GM19438 (cell line): Measurements from ENCODE around the gene SEC11A.
A peak's percentile ranks its signal among the peaks of the same experiment; 100 is the strongest.
"Not testable (repeated sequence)": the region's sequence is repeated elsewhere in the genome, so short reads cannot be mapped to it uniquely, and the experiment has no call there.

ENCODE experiments used
- ATAC-seq: cut with Tn5 transposase; IDR thresholded peaks from one replicate; pipeline ENCODE4 v1.9.1; 2021; ENCODE audit warnings: low read depth; ENCODE audit not compliant: unreplicated experiment

SEC11A gene

GRCh38 chr15:84716036-84716732 is at the start of gene SEC11A:
SEC11A (minus strand) TSS chr15:84716139; CDS start chr15:84716075, 64 bp downstream.
- ATAC-seq, result peak; percentile 91

DNA sequence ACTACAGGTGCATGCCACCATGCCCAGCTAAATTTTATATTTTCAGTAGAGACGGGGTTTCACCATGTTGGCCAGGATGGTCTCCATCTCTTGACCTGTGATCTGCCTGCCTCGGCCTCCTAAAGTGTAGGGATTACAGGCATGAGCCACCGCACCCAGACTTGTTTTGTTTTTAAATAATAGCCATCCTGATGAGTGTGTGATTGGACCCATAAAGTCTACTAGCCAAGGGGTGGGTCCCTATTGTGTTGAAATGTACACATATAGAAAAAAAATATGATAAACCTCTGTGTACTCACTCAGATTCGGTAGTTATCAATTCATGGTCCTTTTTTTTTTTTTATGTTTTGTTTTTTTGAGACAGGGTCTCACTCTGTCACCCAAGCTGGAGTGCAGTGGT is 49.7 kb upstream of the SEC11A start:
- no peak for ATAC-seq

DNA sequence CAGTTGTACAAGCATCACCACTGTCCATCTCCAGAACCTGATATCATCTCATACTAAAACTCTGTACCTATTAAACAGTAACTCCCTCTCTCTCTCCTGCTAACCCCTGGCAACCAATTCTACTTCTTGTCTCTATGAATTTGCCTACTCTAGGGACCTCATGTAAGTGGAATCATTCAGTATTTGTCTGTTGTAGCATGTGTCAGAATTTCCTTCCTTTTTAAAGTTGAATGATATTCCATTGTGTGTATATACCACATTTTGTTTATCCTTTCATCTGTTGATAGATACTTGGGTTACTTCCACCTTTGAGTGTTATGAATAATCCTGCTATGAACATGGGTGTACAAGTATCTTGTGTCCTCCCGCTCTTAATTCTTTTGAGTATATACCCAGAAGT is 49.0 kb upstream of the SEC11A start:
- no peak for ATAC-seq

- no peak for ATAC-seq
Observed at GRCh38 chr15:84764585-84764984, 48.6 kb upstream of the SEC11A start.

DNA sequence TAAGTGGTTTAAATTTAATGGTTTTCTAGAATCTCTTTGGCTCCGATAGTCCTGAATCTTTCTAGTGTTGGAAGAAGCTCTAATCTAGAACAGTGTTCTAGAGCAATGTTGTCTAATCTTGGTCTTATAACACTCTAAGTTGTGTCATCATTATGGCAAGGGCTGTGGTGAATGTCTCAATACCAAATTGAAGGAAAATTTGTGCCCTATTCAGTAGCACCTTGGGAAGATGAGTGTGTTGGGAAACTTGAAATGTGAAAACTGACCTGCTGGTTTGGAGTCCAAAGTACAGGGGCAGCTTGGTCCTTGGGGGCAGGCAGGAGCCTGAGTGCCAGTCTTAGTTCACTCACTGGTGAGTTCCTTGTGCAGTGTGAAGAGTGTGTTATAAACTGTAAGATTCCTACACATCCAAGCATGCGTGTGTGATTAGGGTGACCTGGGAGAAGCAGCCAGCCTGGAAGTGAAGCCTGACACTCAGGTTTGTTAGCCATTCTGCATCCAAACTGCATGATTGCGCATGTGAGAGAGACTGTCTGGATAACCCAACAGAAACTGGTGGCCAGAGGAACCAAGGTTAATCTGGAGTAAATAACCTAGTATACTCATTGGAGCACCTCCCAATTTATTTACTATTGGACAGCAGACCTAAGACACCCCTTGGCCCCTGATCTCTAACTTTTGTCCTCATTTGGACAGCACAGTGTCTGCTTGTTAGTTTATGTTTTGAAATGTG is 47.1 kb upstream of the SEC11A start:
- ATAC-seq, result no peak

GRCh38 chr15:84761607-84762131 is 45.7 kb upstream of the SEC11A start:
- ATAC-seq, result no peak

DNA sequence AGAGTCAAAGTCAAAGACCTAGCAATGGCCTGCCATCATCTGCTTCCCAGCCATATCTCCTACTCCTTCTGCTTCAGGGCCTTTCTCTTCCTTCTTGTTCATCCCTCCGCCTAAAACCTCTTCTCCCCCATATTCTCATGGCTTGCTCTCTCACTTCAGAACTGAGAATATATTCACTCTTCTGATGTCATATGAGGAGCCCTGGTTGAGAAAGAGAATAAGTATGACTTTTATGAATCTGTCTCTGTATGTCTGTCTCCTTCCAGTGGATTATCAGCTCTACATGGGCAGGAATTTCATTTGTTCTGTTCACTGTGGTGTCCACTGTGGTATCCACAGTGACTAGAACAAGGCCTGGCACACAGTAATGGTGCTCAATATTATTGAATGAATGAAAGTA is 44.3 kb upstream of the SEC11A start:
- ATAC-seq, result no peak

- no peak for ATAC-seq
Observed at GRCh38 chr15:84759018-84759417, 43.1 kb upstream of the SEC11A start.

DNA sequence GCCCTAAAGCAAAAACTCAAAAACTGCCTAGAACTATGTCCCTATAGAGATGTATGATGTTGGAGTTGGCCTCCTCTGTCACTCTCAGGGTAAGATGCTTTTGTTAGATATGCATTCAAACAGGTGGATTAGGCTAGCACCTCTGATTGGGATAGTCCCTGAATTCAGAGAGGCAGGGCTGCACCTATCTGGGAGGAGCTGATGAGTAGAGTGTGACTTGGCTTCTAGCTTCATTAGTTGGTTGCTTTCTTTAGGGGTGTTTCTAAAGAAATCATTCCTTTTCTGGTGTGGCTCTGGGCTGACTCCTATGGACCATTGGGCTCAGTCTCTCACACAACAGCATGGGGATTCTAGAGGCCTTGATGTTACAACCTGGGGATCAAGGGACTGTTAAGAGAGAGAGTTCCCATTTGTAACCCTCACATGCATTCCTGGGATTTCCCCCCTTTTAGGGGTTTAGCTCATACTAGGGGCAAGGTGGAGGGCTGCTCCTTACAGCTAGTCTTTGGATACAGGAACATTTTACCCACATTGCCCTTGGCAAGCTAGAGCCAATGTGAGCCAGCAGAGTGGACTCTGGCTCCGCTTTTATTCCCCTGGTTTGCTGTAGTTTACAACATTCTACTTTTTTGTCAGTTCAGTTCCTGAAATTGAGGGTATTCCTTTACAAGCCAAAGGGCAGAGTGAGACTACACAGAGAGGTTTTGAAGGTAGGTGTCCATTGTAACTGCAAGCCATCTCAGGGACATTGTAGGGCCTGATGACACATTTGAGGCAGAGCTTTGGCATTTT is 40.0 kb upstream of the SEC11A start:
- ATAC-seq, result no peak

DNA sequence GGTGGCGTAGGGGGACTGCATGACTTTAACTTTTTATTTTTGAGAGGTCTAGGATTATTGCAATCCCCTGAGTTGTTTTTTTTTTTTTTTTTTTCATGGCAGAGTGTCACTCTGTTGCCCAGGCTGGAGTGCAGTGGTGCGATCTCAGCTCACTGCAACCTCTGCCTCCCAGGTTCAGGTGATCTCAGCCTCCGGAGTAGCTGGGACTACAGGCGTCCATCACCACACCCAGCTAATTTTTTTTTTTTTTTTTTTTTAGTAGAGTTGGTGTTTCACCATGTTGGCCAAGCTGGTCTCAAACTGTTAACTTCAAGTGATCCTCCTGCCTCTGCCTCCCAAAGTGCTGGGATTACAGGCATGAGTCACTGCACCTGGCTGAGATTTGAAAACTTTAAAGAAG is 39.0 kb upstream of the SEC11A start:
- ATAC-seq, result not testable (repeated sequence)

DNA sequence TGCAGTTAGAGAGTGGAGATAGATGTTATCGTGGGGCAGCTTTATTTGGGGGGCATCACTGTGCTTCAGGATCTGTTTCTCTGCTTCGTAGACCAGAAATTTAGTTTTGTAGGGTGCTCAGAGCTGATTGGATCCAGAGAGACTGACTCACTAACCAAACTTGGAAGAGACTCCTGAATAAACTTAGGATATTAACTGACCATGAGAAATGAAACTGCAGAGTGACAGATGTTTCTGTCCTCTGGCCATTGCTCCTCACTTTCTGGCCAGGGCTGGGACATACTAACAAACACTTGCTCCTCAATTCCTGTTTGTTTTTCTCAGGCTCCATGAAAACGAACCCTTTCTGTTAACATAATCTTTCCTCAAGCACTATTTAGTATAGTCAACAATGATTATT is 36.8 kb upstream of the SEC11A start:
- no peak for ATAC-seq

DNA sequence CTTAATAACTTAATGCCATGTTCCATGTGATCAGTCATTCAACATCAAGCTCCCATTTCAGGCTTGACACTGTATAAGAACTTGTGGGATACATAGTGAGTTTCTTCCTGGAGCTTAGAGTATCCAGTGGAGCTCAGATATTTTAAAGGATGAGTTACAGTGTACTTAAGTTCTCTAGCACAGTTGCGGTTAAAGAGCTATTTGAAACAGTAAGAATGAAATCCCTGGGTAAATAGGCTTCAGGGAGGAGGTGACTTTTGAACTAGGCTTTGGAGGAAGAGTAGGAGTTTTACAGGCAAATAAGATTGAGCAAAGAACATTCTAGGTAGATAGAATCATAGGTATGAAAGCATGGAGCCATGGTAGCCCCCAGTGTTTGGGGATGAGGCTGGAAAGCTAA is 36.3 kb upstream of the SEC11A start:
- ATAC-seq, result no peak

GRCh38 chr15:84751721-84752120 is 35.8 kb upstream of the SEC11A start:
- not testable (repeated sequence) for ATAC-seq

DNA sequence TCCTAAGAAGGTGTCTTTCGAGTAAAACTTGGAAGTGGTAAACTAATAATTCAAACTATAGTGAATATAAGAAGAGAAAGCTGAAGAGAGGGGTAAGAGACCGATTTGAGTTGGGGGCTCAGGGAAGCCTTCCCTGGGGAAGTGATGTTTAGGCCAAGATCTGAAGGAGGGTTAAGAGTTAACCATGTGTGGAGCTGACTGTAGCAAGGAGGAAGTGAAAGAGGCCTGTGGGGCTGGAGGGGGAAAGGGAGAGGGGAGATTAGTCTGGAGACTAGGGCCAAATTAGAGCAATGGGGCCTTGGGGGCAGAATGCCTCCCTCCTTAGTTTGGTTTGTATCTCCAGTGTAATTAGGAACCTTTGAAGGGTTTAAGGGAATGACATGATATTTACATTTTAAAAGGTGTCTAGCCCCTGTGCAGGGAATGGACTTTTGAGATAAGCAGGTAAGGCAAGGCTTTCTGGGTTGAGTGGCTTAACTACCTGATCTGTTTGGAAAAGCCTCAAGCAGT is 34.7 kb upstream of the SEC11A start:
- no peak for ATAC-seq

DNA sequence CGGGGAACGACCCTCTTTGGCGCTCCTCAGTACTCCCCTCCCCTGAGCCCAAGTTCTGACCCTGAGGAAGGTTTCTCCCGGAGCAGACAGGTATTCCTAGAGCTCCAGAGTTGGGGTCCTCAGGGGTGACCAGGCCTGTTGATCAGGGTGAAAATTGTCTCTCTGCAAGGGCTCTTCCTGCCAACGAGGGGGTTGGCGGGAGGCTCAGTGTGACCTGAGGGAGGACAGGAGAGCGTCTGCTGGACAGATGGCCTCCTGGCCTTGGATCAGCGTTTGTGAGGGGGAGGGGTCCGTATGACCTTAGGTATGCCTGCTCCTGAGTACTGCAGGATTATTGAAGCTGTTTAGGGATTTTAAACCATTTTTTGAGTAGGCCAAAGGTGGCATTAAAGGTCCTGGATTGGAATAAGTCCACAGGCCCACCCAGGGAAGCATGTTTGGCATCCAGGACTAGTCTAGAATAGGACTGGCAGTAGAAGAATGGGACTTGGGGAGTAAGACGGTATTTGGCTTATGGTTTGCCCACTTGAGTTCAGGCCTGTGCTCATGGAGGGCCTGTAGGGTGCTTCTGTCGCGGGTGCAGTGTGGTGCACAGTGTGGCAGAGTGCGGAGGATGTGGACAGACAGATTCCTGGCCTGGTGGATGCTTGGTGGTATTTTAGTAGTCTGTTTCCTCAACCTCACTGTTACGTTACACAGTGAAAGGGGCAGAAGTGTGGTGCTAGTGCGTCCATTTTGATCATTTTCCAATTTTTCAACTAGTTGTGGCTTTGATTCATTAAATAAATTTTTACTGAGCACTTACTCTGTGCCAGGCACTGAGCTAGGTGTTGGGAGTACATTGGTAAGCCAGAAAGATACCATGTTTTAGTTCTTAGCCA is 33.4 kb upstream of the SEC11A start:
- peak; percentile 12 for ATAC-seq

- peak; percentile 49 for ATAC-seq
Observed at GRCh38 chr15:84748274-84749110, 32.6 kb upstream of the SEC11A start, which contains the start of gene ZNF592. ZNF592 (plus strand) TSS chr15:84748592; CDS start chr15:84782676, 34,084 bp downstream.

DNA sequence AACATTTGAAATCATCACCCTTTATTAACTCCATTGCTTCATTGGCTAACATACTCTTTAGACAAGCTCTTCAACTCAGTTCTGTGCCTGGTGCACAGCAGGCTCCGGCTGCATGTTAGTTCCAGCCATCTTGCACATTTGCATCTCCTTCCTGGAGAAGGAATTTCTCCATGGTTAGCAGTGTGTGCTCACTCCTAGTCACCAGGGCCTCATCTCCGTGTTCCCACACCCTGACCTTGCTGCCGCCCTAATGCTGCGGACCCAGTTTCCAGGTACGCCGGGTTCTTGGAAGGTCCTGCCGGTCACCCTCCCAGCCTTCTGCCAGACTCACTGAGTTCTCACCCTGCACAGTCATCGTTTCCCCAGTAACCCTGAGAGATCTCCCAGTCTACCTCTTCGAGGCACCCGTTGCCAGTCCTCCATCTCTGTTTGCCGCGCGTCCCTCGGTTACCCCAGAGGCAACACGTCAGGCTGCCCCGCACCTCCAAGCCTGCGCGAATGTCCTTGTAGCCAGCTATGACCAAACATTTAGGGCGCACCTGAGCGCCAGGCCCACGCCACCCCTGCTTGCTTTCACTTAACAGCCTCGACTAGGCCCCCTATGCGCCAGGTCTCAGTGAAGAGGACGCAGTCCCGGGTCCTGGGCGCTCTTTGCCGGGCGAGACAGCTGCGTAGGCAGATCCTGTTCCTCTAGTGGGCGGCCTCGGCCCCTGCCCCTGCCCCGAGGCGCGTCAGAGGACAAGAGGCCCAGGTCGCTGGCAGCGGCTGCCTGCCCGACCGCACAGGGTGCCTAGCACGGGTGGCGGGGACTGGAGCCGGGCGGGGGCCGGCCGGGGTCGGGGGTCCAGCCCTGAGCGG is 31.7 kb upstream of the SEC11A start:
- peak; percentile 46 for ATAC-seq

DNA sequence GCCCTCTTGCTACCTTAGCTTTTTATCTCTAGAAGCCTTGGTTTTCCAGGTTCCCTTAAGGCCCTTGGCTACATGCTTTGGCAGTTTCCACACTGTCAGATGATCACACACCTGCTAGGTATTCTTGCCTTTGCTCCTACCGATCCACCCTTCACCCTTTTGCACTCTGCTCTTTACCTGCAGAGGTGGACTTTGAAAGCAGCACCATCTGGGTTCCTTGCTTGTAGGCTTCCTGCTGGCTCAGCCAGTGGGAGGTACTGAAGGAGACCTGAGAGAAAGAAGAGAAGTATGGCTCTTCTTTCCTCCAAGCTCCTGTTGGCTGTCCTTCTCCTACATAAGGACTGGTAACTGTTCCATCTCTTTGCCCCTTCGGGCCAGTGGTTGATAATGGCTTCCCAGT is 25.2 kb upstream of the SEC11A start:
- ATAC-seq, result no peak
